ENCODE results near the gene MROH8. TPM values are rescaled to one million over a fixed set of nuclear protein-coding genes. Genes with fewer than 3 reads are reported as not detected.

MROH8 gene
- total RNA-seq, 6 experiments from 2014 or later: 1.3 to 1.9 (median 1.6) TPM

DNA sequence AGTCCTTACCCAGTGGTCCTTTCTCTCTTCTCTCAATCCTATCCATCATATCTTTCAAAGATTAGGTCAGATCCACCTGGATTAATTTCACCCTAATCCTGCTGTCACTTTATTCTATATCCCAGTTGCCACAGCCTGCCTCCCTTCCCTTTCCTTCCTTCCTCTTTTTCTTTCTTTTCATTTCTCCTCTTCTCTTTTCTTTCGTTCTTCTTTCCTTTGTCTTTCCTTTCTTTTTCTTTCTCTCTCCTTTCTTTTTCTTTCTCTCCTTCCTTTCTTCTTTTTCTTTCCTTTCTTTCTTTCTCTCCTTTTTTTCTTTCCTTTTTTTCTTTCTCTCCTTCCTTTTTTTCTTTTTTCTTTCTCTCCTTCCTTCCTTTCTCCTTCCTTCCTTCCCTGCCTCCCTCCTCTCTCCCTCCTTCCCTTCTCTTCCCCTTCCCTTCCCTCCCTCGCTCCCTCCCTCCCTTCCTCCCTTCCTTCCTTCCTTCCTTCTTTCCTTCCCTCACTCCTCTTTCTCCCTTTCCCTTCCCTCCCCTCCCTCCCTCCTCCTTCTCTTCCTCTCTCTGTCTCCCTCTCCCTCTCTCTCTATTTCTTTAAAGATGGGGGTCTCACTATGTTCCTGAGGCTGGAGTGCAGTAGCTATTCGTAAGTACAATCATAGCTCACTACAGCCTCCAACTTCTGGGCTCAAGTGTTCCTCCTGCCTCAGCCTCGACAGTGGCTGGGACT is 15.4 kb downstream of the MROH8 start:
- H3K4me1 Mint-ChIP-seq (ENCODE audit: low read depth): no peaks in the 10 kb centered on the region
- no peaks in the 10 kb centered on the region for H3K9me3 Mint-ChIP-seq
- H3K36me3 Mint-ChIP-seq (ENCODE audit: low read depth): no peaks in the 10 kb centered on the region
- TF ChIP-seq, protein P1, sequence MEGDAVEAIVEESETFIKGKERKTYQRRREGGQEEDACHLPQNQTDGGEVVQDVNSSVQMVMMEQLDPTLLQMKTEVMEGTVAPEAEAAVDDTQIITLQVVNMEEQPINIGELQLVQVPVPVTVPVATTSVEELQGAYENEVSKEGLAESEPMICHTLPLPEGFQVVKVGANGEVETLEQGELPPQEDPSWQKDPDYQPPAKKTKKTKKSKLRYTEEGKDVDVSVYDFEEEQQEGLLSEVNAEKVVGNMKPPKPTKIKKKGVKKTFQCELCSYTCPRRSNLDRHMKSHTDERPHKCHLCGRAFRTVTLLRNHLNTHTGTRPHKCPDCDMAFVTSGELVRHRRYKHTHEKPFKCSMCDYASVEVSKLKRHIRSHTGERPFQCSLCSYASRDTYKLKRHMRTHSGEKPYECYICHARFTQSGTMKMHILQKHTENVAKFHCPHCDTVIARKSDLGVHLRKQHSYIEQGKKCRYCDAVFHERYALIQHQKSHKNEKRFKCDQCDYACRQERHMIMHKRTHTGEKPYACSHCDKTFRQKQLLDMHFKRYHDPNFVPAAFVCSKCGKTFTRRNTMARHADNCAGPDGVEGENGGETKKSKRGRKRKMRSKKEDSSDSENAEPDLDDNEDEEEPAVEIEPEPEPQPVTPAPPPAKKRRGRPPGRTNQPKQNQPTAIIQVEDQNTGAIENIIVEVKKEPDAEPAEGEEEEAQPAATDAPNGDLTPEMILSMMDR (IDR thresholded peaks at IDR 0.05): no peak
- peaks cover 8% of the 10 kb centered on the region for H3K27me3 Mint-ChIP-seq (ENCODE audit: insufficient read depth)
- no peak for DNase-seq
- H3K4me3 Mint-ChIP-seq: no peak overlapping the region
- no peak overlapping the region for H3K27ac Mint-ChIP-seq

DNA sequence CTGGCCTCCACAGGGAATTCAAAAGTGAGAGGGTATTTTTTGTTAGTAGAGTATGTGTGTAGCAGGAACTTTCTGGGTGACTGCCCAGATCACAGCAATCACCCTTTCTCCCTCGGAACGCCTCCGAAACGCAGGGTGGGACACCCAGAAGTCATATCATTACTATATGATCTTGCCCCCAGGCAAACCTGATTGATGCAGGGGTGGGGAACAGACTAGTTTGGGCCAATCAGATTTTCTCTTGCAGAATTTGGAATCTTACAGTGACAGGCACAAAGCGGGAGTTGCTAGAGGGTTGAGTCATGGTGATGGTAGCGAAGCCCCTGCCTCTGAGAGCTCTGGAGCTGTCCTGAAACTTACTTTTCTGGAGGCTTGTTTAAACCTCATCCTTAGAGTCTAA is 16.7 kb downstream of the MROH8 start:
- peaks cover 8% of the 10 kb centered on the region for H3K27me3 Mint-ChIP-seq (ENCODE audit: insufficient read depth)
- no peaks in the 10 kb centered on the region for H3K36me3 Mint-ChIP-seq (ENCODE audit: low read depth)
- no peaks in the 10 kb centered on the region for H3K4me1 Mint-ChIP-seq (ENCODE audit: low read depth)
- DNase-seq: no peak
- no peak overlapping the region for H3K27ac Mint-ChIP-seq
- TF ChIP-seq, protein P1 (IDR thresholded peaks at IDR 0.05): no peak
- no peaks in the 10 kb centered on the region for H3K9me3 Mint-ChIP-seq
- H3K4me3 Mint-ChIP-seq: no peak overlapping the region

DNA sequence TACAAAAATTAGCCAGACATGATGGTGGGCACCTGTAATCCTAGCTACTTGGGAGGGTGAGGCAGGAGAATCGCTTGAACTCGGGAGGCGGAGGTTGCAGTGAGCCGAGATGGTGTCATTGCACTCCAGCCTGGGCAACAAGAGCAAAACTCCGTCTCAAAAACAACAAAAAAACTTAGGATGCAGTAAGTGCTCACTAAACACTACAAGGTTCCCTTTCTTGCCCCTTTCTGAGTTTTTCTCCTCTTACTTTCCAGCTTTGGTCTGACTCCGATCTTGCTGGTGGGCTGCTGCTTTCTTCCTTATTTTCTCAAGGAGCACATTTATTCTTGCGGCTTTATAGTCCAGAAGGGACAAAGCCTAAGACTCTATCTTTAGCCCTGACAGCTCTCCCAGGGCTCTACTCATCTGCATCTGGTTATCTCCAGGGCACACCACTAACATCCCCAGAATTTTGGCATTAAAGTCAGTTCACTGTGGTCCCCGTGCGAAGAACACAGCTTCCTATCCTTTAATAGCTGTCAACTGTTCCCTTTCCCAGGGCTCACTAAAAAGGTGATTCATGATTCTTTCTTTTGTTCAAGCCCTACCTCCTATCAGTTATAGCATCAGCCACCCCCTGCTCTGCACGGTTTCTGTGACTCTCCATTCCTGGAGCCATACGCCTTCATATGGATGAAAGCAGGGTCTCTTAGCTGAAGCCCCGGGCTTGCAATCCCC is 17.4 kb downstream of the MROH8 start:
- Mint-ChIP-seq H3K4me1 (ENCODE audit: low read depth) (no peaks in the 10 kb centered on the region), H3K27me3 (ENCODE audit: insufficient read depth) (peaks cover 8% of the 10 kb centered on the region), H3K27ac (no peak overlapping the region), H3K9me3 (no peaks in the 10 kb centered on the region), H3K36me3 (ENCODE audit: low read depth) (no peaks in the 10 kb centered on the region), H3K4me3 (no peak overlapping the region)
- DNase-seq: no peak
- TF ChIP-seq, protein P1 (IDR thresholded peaks at IDR 0.05): no peak

DNA sequence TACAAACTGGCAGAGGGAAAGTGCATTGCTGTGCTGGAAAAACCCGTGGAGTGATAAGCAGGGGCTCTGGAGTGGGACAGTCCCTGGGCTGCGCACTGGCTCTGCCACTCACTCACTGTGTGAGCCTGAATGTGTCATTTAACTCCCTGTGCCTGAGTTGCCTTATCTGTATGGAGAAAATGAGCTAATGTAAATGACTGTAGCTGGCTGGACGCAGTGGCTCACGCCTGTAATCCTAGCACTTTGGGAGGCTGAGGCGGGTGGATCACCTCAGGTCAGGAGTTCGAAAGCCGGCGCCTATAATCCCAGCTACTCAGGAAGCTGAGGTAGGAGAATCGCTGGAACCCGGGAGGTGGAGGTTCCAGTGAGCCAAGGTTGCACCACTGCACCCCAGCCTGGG is 18.7 kb downstream of the MROH8 start:
- no peaks in the 10 kb centered on the region for H3K36me3 Mint-ChIP-seq (ENCODE audit: low read depth)
- H3K4me3 Mint-ChIP-seq: no peak overlapping the region
- TF ChIP-seq, protein P1 (IDR thresholded peaks at IDR 0.05): no peak
- no peaks in the 10 kb centered on the region for H3K9me3 Mint-ChIP-seq
- peaks cover 8% of the 10 kb centered on the region for H3K27me3 Mint-ChIP-seq (ENCODE audit: insufficient read depth)
- no peak for DNase-seq
- H3K4me1 Mint-ChIP-seq (ENCODE audit: low read depth): no peaks in the 10 kb centered on the region
- no peak overlapping the region for H3K27ac Mint-ChIP-seq

DNA sequence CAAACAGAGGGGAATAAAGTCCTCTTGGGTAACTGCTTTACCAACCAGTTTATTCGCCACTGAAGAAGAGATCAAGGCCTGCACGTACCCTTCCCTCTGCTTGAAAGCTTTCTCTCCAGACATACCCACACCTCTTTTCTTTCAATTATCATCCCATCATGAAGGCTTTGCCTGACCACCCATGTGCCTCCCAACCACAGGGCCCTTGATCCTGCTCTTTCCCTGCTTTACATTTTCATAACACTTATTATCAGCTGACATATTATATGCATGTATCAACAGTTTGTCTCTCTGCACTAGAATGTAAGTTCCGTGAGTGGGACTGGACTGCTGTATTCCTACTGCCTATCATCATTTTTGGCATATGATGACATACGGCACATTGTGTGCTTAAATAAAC is 21.1 kb downstream of the MROH8 start:
- Mint-ChIP-seq H3K4me3 (no peak overlapping the region), H3K27ac (no peak overlapping the region), H3K27me3 (ENCODE audit: insufficient read depth) (peaks cover 8% of the 10 kb centered on the region)

More for the DNA sequence above, 21.1 kb downstream of the MROH8 start:
- TF ChIP-seq, protein P1 (IDR thresholded peaks at IDR 0.05): no peak
- DNase-seq: no peak
- Mint-ChIP-seq H3K9me3 (no peaks in the 10 kb centered on the region), H3K4me1 (ENCODE audit: low read depth) (no peaks in the 10 kb centered on the region), H3K36me3 (ENCODE audit: low read depth) (no peaks in the 10 kb centered on the region)
